Nephron progenitor cell (in vitro differentiated cells): Measurements from ENCODE around the gene KCNIP1.

ENCODE experiments used
- DNase-seq: peaks from one replicate; pipeline ENCODE4 v3.0.0; 2021
- H3K27ac Mint-ChIP-seq: 2 replicates; pipeline ENCODE4 v1.8.0; 2021; ENCODE audit warnings: mild to moderate bottlenecking, moderate library complexity, mixed read lengths
- H3K27me3 Mint-ChIP-seq: 2 replicates; pipeline ENCODE4 v1.8.0; 2021; ENCODE audit warnings: mild to moderate bottlenecking, low read depth, mixed read lengths; ENCODE audit not compliant: poor library complexity
- H3K36me3 Mint-ChIP-seq: 2 replicates; pipeline ENCODE4 v1.8.0; 2021; ENCODE audit warnings: low read depth, mixed read lengths
- H3K4me1 Mint-ChIP-seq: 2 replicates; pipeline ENCODE4 v1.8.0; 2021; ENCODE audit warnings: mixed read lengths
- H3K4me3 Mint-ChIP-seq: 2 replicates; pipeline ENCODE4 v1.8.0; 2021; ENCODE audit warnings: mild to moderate bottlenecking, moderate library complexity, mixed read lengths
- H3K9me3 Mint-ChIP-seq: 2 replicates; pipeline ENCODE4 v1.8.0; 2021; ENCODE audit warnings: mild to moderate bottlenecking, moderate library complexity, mixed read lengths
- TF ChIP-seq, protein P1 (sequence below): fragments of 200-600 bp; sonication (generic); IDR thresholded peaks from 2 replicates; pipeline ENCODE4 v1.5.0; 2021; ENCODE audit warnings: antibody characterized with exemption

Gene KCNIP1

GRCh38 chr5:170701334-170701733 is 197.5 kb downstream of the KCNIP1 start:
- H3K27ac Mint-ChIP-seq = no peak overlapping the region
- no peak for DNase-seq
- peaks cover 9% of the 10 kb centered on the region for H3K4me1 Mint-ChIP-seq
- H3K36me3 Mint-ChIP-seq = no peaks in the 10 kb centered on the region
- H3K4me3 Mint-ChIP-seq = no peak overlapping the region
- TF ChIP-seq, protein P1, sequence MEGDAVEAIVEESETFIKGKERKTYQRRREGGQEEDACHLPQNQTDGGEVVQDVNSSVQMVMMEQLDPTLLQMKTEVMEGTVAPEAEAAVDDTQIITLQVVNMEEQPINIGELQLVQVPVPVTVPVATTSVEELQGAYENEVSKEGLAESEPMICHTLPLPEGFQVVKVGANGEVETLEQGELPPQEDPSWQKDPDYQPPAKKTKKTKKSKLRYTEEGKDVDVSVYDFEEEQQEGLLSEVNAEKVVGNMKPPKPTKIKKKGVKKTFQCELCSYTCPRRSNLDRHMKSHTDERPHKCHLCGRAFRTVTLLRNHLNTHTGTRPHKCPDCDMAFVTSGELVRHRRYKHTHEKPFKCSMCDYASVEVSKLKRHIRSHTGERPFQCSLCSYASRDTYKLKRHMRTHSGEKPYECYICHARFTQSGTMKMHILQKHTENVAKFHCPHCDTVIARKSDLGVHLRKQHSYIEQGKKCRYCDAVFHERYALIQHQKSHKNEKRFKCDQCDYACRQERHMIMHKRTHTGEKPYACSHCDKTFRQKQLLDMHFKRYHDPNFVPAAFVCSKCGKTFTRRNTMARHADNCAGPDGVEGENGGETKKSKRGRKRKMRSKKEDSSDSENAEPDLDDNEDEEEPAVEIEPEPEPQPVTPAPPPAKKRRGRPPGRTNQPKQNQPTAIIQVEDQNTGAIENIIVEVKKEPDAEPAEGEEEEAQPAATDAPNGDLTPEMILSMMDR = no peak
- H3K9me3 Mint-ChIP-seq = no peaks in the 10 kb centered on the region
- H3K27me3 Mint-ChIP-seq = peaks cover 6% of the 10 kb centered on the region

GRCh38 chr5:170704417-170705192 is 200.8 kb downstream of the KCNIP1 start:
- H3K9me3 Mint-ChIP-seq = peaks cover 8% of the 10 kb centered on the region
- DNase-seq = no peak
- H3K4me1 Mint-ChIP-seq = peaks cover 9% of the 10 kb centered on the region
- H3K27ac Mint-ChIP-seq = no peak overlapping the region
- H3K4me3 Mint-ChIP-seq = no peak overlapping the region
- H3K27me3 Mint-ChIP-seq = no peaks in the 10 kb centered on the region
- no peaks in the 10 kb centered on the region for H3K36me3 Mint-ChIP-seq
- TF ChIP-seq, protein P1 = no peak

DNA sequence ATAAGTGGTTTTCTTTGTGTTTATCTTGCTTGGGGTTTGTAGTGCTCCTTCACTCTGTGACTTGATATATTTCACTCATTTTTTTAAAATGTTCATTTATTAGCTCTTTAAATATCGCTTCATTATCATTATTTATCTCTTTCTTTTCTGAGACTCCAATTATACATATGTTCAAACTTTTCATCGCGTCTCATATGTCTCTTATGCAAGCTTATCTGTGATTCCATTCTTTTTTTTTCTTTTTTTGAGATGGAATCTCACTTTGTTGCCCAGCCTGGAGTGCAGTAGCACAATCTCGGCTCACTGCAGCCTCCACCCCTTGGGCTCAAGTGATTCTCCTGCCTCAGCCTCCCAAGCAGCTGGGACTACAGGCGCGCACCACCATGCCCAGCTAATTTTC is 205.8 kb downstream of the KCNIP1 start:
- no peak for DNase-seq
- Mint-ChIP-seq H3K27me3 (peaks cover 9% of the 10 kb centered on the region), H3K27ac (no peak overlapping the region), H3K36me3 (peaks cover 5% of the 10 kb centered on the region), H3K4me3 (no peak overlapping the region), H3K9me3 (peaks cover 25% of the 10 kb centered on the region), H3K4me1 (peaks cover 4% of the 10 kb centered on the region)
- TF ChIP-seq, protein P1 = no peak

GRCh38 chr5:170711300-170711699 is 207.5 kb downstream of the KCNIP1 start:
- TF ChIP-seq, protein P1 = no peak
- no peak for DNase-seq
- H3K36me3 Mint-ChIP-seq = peaks cover 5% of the 10 kb centered on the region

DNA sequence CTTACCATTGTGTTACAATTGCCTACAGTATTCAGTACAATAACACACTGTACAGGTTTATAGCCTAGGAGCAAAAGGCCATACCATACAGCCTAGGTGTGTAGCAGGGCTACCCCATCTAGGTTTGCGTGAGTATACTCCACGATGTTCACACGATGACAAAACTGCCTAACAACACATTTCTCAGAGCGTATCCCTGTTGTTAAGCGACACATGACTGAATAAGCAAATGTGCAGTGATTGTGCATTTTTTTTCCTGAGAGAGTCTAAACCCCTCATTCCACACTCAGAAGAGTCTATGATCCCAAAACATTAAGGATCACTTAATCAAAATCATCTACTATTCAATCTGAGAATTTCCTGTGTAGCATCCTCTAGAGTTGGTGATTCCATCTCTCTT is 211.3 kb downstream of the KCNIP1 start:
- Mint-ChIP-seq H3K4me3 (no peak overlapping the region), H3K9me3 (peaks cover 11% of the 10 kb centered on the region), H3K27me3 (peaks cover 22% of the 10 kb centered on the region), H3K27ac (no peak overlapping the region), H3K4me1 (no peaks in the 10 kb centered on the region), H3K36me3 (peaks cover 5% of the 10 kb centered on the region)
- TF ChIP-seq, protein P1 = no peak
- DNase-seq = no peak

More at GRCh38 chr5:170711300-170711699, 207.5 kb downstream of the KCNIP1 start:
- Mint-ChIP-seq H3K27ac (no peak overlapping the region), H3K4me3 (no peak overlapping the region), H3K4me1 (no peaks in the 10 kb centered on the region), H3K27me3 (peaks cover 12% of the 10 kb centered on the region), H3K9me3 (peaks cover 25% of the 10 kb centered on the region)

GRCh38 chr5:170716396-170716795 is 212.6 kb downstream of the KCNIP1 start:
- H3K9me3 Mint-ChIP-seq = no peaks in the 10 kb centered on the region

More at GRCh38 chr5:170716396-170716795, 212.6 kb downstream of the KCNIP1 start:
- DNase-seq = no peak
- Mint-ChIP-seq H3K27me3 (peaks cover 21% of the 10 kb centered on the region), H3K36me3 (no peaks in the 10 kb centered on the region), H3K4me3 (no peak overlapping the region), H3K4me1 (no peaks in the 10 kb centered on the region), H3K27ac (no peak overlapping the region)
- TF ChIP-seq, protein P1 = no peak
